ENCODE measurements around the gene TULP4.
A peak's percentile ranks its signal among the peaks of the same experiment; 100 is the strongest.
"Not testable (repeated sequence)": the region's sequence is repeated elsewhere in the genome, so short reads cannot be mapped to it uniquely, and the experiment has no call there.

Gene TULP4

DNA sequence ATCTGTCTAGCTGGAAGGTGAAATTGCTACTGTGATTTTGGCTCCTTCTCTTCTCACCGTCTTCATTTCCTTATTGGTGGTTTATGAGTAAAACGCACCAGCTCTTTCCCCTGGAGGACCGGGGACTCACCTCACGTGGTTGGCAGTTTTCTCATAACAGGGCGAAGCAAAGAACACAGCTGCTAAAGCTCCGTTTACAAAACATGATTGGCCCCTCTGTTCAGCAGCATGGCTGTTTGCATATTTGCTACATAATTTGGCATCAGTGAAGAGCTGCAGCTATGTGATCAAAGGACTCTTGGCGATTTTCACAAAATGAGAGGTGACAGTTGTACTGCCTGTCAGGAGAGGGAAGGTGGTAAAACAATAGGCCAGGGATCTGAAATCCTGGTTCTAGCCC, 227.1 kb downstream of the TULP4 start:
- no peak for DNase-seq

DNA sequence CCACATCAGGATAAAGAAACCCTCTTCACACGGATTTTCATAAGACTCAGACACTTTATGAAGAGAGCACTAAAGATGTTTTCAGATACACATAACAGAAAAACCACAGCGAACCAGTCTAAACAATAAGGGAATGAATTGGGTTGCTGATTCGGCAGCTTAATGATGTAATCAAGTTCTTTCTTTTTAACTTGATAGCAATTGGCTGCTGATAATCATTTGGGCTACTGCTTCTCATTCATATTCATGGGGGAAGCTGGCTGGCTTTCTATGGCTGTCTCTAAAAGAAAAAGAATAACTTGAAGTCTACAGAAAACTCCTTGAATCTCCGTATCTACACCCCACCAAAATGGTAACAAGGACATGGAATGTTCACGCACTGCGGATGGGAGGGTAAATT, 227.6 kb downstream of the TULP4 start:
- DNase-seq, result no peak

DNA sequence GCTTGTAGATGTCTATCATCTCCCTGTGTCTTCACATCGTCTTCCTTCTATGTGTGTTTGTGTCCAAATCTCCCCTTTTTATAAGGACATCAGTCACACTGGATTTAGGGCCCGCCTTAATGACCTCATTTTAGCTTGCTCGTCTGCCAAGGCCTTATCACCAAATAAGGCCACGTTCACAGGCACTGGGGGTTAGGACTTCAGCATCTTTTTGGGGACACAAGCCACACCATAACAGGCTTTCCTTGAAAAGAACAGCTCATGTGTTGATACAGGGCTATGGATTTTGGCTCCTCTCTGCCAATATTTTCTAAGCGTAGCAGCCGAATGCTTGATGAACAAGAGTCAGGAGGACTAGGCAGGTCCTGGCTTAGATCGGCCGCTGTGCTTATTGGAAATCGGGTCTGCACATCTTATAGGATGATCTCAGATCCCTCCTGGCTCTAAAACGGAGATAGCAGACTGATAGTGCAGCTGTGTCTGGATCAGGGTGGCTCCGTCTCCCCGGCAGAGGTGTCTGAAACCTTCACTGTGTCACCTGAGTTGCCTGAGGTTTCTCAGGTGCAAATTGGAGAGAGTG, 231.4 kb downstream of the TULP4 start:
- DNase-seq, result no peak

GRCh38 chr6:158544428-158544827, 232.2 kb downstream of the TULP4 start:
- peak; percentile 58 for DNase-seq

GRCh38 chr6:158545043-158545966, 233.0 kb downstream of the TULP4 start:
- peak; percentile 22 for DNase-seq

DNA sequence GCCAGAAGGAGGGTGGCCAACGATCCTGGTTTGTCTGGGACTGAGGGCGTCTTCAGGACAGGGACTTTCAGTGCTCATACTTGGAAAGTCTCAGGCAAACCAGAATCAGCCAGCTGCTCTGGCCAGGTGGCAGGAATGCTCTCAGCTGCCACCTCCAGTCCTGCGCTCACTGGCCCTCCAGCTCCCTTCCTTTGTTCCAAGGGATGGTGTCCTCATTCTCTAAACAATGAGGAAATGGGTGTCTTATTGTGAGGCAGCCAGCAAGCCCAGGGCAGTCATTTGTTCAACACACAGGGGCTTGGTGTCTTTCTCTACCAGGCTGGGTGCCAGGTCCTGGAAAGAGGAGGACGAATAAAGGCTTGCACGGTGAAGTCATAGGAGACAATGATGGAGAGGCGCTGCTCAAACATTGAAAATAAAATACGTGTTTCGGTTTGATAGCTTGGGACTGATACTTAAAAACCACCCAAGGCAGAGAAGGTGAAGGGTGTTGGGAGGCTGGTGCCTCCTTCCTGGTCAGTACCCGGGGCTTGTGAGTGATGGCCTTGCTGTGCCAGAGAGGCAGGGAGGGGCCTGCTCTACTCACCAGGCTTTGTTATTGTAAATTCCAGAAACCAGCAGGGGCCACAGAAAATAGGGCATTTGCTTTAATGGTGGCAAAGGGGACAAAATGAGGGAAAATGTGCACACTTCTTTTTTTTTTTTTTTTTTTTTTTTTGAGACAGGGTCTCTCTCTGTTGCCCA, 236.3 kb downstream of the TULP4 start:
- DNase-seq, result no peak

DNA sequence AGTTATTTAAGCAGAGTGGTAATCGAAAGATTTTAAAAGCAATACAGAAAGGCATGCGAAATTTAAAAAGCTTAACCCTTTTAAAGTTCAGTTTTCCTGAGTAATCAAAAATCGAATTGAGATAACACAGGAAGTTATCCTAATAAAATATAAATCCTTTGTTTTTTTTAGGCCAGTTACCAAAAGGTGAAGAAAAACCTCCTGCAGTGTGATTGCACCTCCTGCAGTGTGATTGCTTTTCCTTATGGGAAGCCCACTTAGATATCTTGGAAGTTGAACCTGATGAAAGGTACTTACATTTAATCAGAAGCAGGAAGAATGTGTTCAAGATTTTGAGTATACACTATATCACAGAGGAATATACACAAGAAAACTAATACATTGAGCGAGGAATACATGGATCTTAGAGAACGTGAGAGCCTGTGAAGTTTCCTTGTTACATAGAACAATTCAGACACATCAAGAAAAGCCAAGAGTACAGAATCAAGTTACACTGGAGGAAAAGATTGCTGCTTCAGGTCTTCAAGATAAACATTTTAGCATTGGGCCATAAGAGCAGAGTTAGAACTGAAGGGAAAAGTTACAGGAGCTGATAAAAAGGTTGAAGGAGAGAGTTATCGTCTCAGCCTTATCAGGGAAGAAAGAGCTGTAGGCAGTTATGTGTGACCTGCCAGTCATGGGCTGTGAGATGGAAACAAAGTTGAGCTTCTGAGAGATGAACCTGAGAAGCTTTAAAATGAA, 240.0 kb downstream of the TULP4 start:
- peak; percentile 23 for DNase-seq

GRCh38 chr6:158552796-158553138, 240.5 kb downstream of the TULP4 start:
- DNase-seq, result no peak

DNA sequence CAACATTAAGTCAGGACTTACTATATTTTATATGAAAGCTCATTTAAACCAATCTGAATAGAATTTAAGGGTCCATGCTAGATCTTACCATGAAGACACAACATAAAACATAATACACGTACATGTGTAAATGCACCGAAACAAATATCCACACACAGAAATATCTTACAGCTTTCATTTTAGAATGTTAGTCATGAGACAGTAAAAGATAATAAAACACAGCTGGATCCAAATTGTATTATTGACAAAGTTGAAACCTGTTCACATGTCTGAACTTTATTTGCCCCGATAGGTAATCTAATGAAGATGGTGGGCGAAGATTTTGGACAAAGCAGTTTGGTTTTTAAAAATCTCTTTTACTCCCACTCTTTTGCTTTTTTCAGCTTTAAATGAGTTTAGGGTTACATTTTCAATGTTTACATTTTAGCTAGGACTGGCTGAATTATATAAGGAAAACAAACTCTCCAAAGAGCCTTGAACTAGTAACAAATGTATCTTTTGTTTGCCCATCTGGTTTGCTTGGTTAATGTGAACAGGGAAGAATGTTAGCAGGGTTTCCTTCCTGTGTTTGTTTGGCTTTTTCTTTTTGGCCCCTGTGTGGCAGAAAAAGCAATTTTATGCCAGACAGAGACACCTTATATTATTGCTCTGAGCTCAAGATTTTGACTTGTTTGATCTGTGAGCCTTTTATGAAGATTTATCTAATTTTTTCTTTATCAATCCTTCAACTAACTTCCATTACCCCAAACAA, 242.5 kb downstream of the TULP4 start:
- no peak for DNase-seq

DNA sequence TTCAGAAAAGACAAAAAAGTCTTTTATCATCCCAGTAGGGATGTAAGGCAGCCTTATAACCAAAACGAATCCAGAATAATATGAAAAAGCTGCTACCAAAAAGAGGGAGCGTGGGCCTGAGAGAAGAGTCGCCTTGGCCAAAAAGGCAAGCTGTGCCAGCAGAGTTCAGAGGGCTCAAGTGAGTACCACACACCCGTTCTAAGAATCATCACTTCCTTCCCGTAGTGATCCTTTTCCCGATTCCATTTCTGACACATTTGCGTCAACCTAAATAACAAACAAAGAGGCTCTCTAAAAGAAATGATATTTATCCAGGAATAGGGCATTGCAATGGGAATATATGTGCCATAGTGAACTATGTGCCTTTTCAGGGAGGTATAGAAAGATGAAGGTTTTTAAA, 243.8 kb downstream of the TULP4 start:
- peak; percentile 20 for DNase-seq

DNA sequence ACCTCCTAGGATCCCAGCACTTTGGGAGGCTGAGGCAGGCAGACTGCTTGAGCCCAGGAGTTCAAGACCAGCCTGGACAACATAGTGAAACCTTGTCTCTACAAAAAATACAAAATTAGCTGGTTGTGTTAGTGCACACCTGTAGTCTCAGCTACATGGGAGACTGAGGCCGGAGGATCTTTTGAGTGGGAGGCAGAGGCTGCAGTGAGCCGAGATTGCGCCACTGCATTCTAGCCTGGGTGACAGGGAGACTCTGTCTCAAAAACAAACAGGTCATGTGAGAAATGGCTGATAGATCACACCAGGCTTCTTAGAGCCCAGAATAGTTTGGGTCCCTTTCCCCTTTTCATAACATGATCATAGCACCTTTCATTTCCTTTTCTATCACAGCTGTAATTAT, 244.8 kb downstream of the TULP4 start:
- not testable (repeated sequence) for DNase-seq

GRCh38 chr6:158557927-158558326, 245.7 kb downstream of the TULP4 start:
- DNase-seq, result no peak

DNA sequence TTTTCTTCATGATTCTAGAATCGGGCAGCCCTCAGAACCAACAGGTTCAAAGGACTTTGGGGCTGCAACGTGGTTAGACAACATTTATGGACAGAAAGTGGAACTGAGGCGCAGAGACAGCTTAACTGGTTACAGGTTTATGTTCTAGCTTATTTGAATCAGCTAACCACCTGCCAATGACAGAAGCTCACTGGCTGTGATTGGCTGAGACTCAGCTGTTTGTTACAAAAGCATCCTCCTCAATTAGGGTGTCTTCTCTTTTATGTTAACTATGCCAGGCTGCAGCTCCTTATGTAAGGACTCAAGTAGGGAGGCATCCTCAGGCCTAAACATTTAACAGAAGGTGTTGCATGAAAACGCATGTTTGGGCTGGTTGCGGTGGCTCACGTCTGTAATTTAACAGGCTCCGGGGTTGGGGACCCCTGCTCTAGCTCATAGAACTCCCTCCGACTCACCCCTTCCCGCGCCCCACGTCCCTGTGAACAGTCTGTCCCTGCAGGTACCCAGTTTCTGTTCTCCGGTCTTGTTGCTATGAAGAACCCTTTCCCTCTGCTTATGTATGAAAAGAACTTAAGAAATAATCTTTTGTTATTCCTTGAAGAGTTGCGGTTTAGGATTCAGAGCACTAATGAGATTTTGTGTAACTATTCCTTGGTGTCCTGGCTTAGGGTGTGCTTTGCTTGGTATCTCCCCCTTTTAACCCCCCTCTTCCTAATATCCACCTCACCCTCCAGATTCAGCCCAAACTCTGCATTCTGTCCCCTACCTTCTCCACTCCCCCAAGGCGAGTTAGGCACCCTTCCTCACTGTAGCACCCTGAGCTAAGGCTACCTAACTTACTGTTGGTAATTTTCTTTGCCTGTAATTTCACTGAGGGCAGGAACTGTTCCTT, 246.4 kb downstream of the TULP4 start:
- no peak for DNase-seq

DNA sequence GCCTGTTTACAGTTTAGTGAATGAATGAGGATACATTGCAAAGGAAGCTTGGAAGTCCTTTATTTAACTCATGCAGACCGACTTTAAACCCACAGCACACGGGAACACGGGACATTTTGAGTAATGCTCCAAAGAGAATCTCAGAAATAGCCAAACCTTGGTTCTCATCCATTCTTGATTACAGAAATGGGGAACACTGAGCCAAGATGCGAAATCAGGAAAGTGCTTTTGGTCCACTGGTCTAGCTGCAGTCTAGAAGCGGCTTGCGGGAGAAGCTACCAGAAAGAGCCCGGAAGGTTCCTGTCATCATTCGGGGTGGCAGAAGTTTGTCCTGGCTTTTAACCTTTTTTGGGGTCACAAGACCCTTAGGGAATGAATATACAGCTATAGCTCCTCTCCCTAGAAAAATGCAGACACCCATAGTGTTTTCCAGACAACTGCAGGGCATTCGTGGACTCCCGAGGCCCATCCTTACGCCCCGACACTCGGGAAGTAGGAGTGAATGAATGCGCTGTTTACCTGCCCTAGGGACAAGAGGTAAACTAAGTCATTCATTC, 247.2 kb downstream of the TULP4 start:
- DNase-seq, result no peak

DNA sequence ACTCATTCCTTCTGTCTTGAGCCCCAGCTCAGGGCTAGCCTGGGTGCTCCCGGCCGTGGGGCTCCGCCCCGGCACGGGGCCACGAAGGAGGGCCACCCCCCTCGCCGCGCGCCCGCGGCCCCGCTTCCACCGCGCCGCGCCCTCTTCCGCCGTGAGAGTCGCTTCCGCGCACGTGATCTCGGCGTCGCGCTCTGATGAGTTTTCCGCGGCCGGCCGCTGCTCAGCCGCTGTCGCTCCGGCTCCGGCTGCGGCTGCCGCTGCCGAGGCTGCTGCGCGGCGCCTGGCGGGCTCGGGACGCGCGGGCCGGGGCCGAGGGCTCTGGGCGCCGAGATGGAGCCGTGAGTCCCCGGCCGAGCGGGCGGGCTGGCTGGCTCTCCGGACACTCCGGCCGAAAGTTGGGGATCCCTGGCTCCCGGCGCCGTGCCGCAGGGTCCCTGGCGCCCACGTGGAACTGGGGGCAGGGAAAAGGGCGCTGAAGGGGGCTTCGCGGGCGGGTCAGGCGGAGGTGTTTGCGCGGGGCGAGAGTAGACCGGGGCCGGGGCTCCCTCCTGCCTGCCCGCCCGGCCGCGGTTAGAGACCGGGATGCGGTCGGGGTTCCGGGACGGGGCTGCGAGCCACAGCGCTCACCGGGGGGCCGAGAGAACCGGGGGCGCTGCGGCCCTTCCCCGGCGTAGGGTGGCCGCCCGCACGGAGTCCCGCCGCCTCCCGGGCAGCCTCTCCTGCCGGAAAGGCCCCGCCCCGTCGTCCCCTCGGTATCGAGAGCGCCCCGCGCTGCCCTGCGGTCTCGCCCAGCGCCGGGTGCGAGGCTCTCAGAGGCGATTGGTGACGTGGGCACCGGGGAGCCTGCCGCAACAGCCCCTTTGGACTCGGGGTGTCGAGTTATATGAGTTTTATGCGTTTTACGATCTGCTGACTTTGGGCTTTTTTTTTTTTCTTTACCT, 247.9 kb downstream of the TULP4 start, which contains the start of gene TMEM181:
TMEM181 (plus strand) TSS at position 197 of the 941 bp plus-strand sequence; CDS start at position 331, 134 bp downstream.
- peak; percentile 87 for DNase-seq

- DNase-seq, result no peak
Observed at GRCh38 chr6:158560836-158561320, 248.6 kb downstream of the TULP4 start.
